DND-41 (cell line): ENCODE results near the gene SMARCA4.

Experiments used
- ATAC-seq: fragments of 200-7000 bp; cut with Tn5 transposase; 3 replicates; pipeline ENCODE4 v1.9.1; 2021; ENCODE audit warnings: low read depth; ENCODE audit not compliant: insufficient read depth
- DNase-seq: peaks from one replicate; pipeline ENCODE4 v3.0.0-alpha.2; 2020
- H2AFZ ChIP-seq: 2 replicates; pipeline ENCODE4 v1.6.0; 2012; ENCODE audit warnings: low read depth, low read length
- H3K27ac ChIP-seq: 2 replicates; pipeline ENCODE4 v1.5.1; 2012; ENCODE audit warnings: low read length, inconsistent platforms
- H3K27me3 ChIP-seq: fragments of 200-600 bp; sonication (generic); 2 replicates; pipeline ENCODE4 v1.6.0; 2012; ENCODE audit warnings: low read length, mild to moderate bottlenecking, inconsistent platforms; ENCODE audit not compliant: insufficient read depth, poor library complexity
- H3K36me3 ChIP-seq: 2 replicates; pipeline ENCODE4 v1.5.1; 2012; ENCODE audit warnings: low read length, inconsistent platforms; ENCODE audit not compliant: insufficient read depth
- H3K4me1 ChIP-seq: 2 replicates; pipeline ENCODE4 v1.5.1; 2012; ENCODE audit warnings: mild to moderate bottlenecking, low read length; ENCODE audit not compliant: insufficient read depth
- H3K4me2 ChIP-seq: 2 replicates; pipeline ENCODE4 v1.6.0; 2012; ENCODE audit warnings: mild to moderate bottlenecking, moderate library complexity, low read length, inconsistent platforms; ENCODE audit not compliant: insufficient read depth
- H3K4me3 ChIP-seq, 2 experiments: fragments of 200-600 bp in 1 of 2; shearing (Covaris generic) in 1 of 2; 2 replicates each; pipeline ENCODE4 v1.5.1; 2012 to 2016; ENCODE audit warnings: inconsistent platforms in 2 of 2, low read length in 2 of 2, mild to moderate bottlenecking in 2 of 2, low read depth in 1 of 2, moderate library complexity in 1 of 2
- H3K79me2 ChIP-seq: 2 replicates; pipeline ENCODE4 v1.6.0; 2012; ENCODE audit warnings: low read length, inconsistent platforms; ENCODE audit not compliant: insufficient read depth
- H3K9ac ChIP-seq: 2 replicates; pipeline ENCODE4 v1.6.0; 2012; ENCODE audit warnings: low read depth, mild to moderate bottlenecking, inconsistent platforms, low read length, moderate library complexity
- H3K9me3 ChIP-seq: 2 replicates; pipeline ENCODE4 v1.5.1; 2012; ENCODE audit warnings: low read length, moderate library complexity, mild to moderate bottlenecking, inconsistent platforms; ENCODE audit not compliant: insufficient read depth, severe bottlenecking
- H4K20me1 ChIP-seq: 2 replicates; pipeline ENCODE4 v1.6.0; 2012; ENCODE audit warnings: low read length; ENCODE audit not compliant: insufficient read depth
- CTCF ChIP-seq: IDR thresholded peaks from 2 replicates; pipeline ENCODE4 v1.5.1; 2012; ENCODE audit warnings: borderline replicate concordance, low read length, moderate library complexity, mild to moderate bottlenecking; ENCODE audit not compliant: poor library complexity, severe bottlenecking; ENCODE audit errors: extremely low read depth
- EZH2 ChIP-seq: IDR thresholded peaks from 3 replicates; pipeline ENCODE4 v1.6.1; 2012; ENCODE audit warnings: borderline replicate concordance, low read depth, mild to moderate bottlenecking, moderate library complexity, low read length, inconsistent platforms; ENCODE audit not compliant: severe bottlenecking

SMARCA4 gene

GRCh38 chr19:11067356-11068113, 106.7 kb downstream of the SMARCA4 start:
- Histone ChIP-seq H3K4me3 (no peak overlapping the region), H3K27ac (no peak overlapping the region; the same call in 1 of the 2 replicates), H3K9ac (no peak overlapping the region), H3K36me3 (peaks cover 39% of the 10 kb centered on the region), H3K4me2 (no peak overlapping the region), H3K9me3 (no peaks in the 10 kb centered on the region), H2AFZ (no peak overlapping the region), H3K27me3 (no peaks in the 10 kb centered on the region), H3K4me1 (no peaks in the 10 kb centered on the region), H4K20me1 (no peaks in the 10 kb centered on the region), H3K79me2 (no peaks in the 10 kb centered on the region)
- ATAC-seq (peak; percentile 30; the same call in 1 of the 3 replicates), DNase-seq (no peak)
- TF ChIP-seq CTCF (no peak), EZH2 (no peak)

GRCh38 chr19:11069561-11069960, 108.7 kb downstream of the SMARCA4 start:
- Histone ChIP-seq H4K20me1 (no peaks in the 10 kb centered on the region), H3K4me3 (no peak overlapping the region), H2AFZ (no peak overlapping the region), H3K79me2 (no peaks in the 10 kb centered on the region), H3K36me3 (peaks cover 29% of the 10 kb centered on the region), H3K9me3 (no peaks in the 10 kb centered on the region), H3K4me2 (no peak overlapping the region), H3K27me3 (no peaks in the 10 kb centered on the region), H3K9ac (no peak overlapping the region), H3K27ac (no peak overlapping the region), H3K4me1 (no peaks in the 10 kb centered on the region)
- DNase-seq = peak; percentile 37
- ATAC-seq = peak; percentile 62
- TF ChIP-seq CTCF = no peak
- no peak for TF ChIP-seq EZH2

- no peak for ATAC-seq
- TF ChIP-seq CTCF (no peak), EZH2 (no peak)
- H3K9me3 ChIP-seq = no peaks in the 10 kb centered on the region
These were observed 109.3 kb downstream of the SMARCA4 start for GRCh38 chr19:11070123-11070522.

More at GRCh38 chr19:11070123-11070522, 109.3 kb downstream of the SMARCA4 start:
- DNase-seq = no peak
- Histone ChIP-seq H3K27ac (no peak overlapping the region), H3K4me1 (no peaks in the 10 kb centered on the region), H3K36me3 (peaks cover 24% of the 10 kb centered on the region), H3K9ac (no peak overlapping the region), H3K4me3 (no peak overlapping the region), H3K79me2 (no peaks in the 10 kb centered on the region), H3K4me2 (no peak overlapping the region), H3K27me3 (no peaks in the 10 kb centered on the region), H4K20me1 (no peaks in the 10 kb centered on the region), H2AFZ (no peak overlapping the region)
